Body of pancreas (tissue), 4 donors: Measurements from ENCODE around the gene CBFA2T3.

Experiments used
- POLR2A ChIP-seq, 3 donors: fragments of 450-650 bp; IDR thresholded peaks; one replicate each; pipeline ENCODE4 v1.6.1; 2016; ENCODE audit warnings: antibody characterized with exemption in 3 of 3, mild to moderate bottlenecking in 2 of 3
- TF ChIP-seq, protein P1 (sequence below), 7 experiments: fragments of 450-650 bp in 4 of 7; fragments of 200-600 bp in 3 of 7; sonication (generic) in 3 of 7; IDR thresholded peaks; one replicate each; pipeline ENCODE4 v1.5.1; 2016 to 2019; ENCODE audit warnings: antibody characterized with exemption in 7 of 7

- TF ChIP-seq POLR2A (IDR thresholded peaks at IDR 0.05), result no peak
- TF ChIP-seq, protein P1, sequence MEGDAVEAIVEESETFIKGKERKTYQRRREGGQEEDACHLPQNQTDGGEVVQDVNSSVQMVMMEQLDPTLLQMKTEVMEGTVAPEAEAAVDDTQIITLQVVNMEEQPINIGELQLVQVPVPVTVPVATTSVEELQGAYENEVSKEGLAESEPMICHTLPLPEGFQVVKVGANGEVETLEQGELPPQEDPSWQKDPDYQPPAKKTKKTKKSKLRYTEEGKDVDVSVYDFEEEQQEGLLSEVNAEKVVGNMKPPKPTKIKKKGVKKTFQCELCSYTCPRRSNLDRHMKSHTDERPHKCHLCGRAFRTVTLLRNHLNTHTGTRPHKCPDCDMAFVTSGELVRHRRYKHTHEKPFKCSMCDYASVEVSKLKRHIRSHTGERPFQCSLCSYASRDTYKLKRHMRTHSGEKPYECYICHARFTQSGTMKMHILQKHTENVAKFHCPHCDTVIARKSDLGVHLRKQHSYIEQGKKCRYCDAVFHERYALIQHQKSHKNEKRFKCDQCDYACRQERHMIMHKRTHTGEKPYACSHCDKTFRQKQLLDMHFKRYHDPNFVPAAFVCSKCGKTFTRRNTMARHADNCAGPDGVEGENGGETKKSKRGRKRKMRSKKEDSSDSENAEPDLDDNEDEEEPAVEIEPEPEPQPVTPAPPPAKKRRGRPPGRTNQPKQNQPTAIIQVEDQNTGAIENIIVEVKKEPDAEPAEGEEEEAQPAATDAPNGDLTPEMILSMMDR (IDR thresholded peaks at IDR 0.05), result no peak
Measured at GRCh38 chr16:88895335-88895734, 81.7 kb downstream of the CBFA2T3 start.
